GM23338 (cell line): Measurements from ENCODE around the gene RXRG. TPM values are rescaled to one million over a fixed set of nuclear protein-coding genes. Genes with fewer than 3 reads are reported as not detected.

Experiments used
- polyA plus RNA-seq: library from polyadenylated mRNA; unstranded; fragments of >200 nt; fragmentation: Nextera tagmentation; extraction: Ambion mirVana; gene quantifications from 2 replicates; pipeline ENCODE4 v1.2.1, GENCODE V29; 2016
- total RNA-seq: library from RNA; depleted of rRNA; stranded (reverse); fragments of >200 nt; shearing (Covaris generic); gene quantifications from 2 replicates; pipeline ENCODE4 v1.2.3, GENCODE V29; 2014; rRNA removed

The RXRG gene
- total and polyA plus RNA-seq, 2 experiments from 2014 or later, result not detected

Other genes with a start within 250 kb of the RXRG start
- not detected in 2 replicates for gene LMX1A, start 88.4 kb downstream of the RXRG start, total RNA-seq
- not detected in 2 replicates for gene LMX1A, start 88.4 kb downstream of the RXRG start, polyA plus RNA-seq
- not detected in 2 replicates for gene LRRC52, start 98.9 kb upstream of the RXRG start, total RNA-seq
- not detected in 2 replicates for gene LRRC52, start 98.9 kb upstream of the RXRG start, polyA plus RNA-seq
- 84.5 and 107 TPM in 2 replicates for gene MGST3, start 186.1 kb upstream of the RXRG start, total RNA-seq
- 262 and 286 TPM in 2 replicates for gene MGST3, start 186.1 kb upstream of the RXRG start, polyA plus RNA-seq